H1 (cell line): ENCODE results near the gene KIF26B. TPM values are rescaled to one million over a fixed set of nuclear protein-coding genes. Genes with fewer than 3 reads are reported as not detected.

Experiments used
- ASH2L ChIP-seq: fragments of 200-600, 300-600 bp; sonication (generic); IDR thresholded peaks from one replicate; pipeline ENCODE4 v1.7.1; 2017; ENCODE audit warnings: low read length
- BACH1 ChIP-seq: IDR thresholded peaks from 2 replicates; pipeline ENCODE4 v1.6.1; 2012; ENCODE audit warnings: low read length, improper control_type of control experiment
- BRCA1 ChIP-seq: IDR thresholded peaks from 2 replicates; pipeline ENCODE4 v1.6.1; 2012; ENCODE audit warnings: low read depth, low read length, improper control_type of control experiment
- CHD1 ChIP-seq: IDR thresholded peaks from 2 replicates; pipeline ENCODE4 v1.6.1; 2012; ENCODE audit warnings: low read depth, low read length, improper control_type of control experiment
- CTCF ChIP-seq, 3 experiments: IDR thresholded peaks; 1 replicate in 2 of 3; 2 replicates in 1 of 3; pipeline versions ENCODE4 v1.5.1 to v1.6.1; 2011; ENCODE audit warnings: low read length in 3 of 3, mild to moderate bottlenecking in 3 of 3, inconsistent platforms in 2 of 3, low read depth in 1 of 3, moderate library complexity in 1 of 3; ENCODE audit not compliant: insufficient read depth in 1 of 3; ENCODE audit errors: control extremely low read depth in 1 of 3
- E2F6 ChIP-seq: IDR thresholded peaks from 2 replicates; pipeline ENCODE4 v1.6.1; 2012; ENCODE audit warnings: inconsistent platforms
- EP300 ChIP-seq, 2 experiments: IDR thresholded peaks; 1 replicate in 1 of 2; 2 replicates in 1 of 2; pipeline ENCODE4 v1.6.1; 2011 to 2012; ENCODE audit warnings: low read depth in 2 of 2, low read length in 2 of 2, mild to moderate bottlenecking in 2 of 2, borderline replicate concordance in 1 of 2, inconsistent platforms in 1 of 2, moderate library complexity in 1 of 2
- EZH2 ChIP-seq: fragments of 200-600 bp; sonication (generic); IDR thresholded peaks from 2 replicates; pipeline ENCODE4 v1.7.1; 2012; ENCODE audit warnings: low read depth, mild to moderate bottlenecking, moderate library complexity, low read length, inconsistent platforms; ENCODE audit not compliant: severe bottlenecking
- HDAC2 ChIP-seq, 2 experiments: fragments of 300-600 bp in 1 of 2; sonication (generic) in 1 of 2; IDR thresholded peaks; 2 replicates each; pipeline ENCODE4 v1.6.1; 2011 to 2012; ENCODE audit warnings: low read depth in 2 of 2, low read length in 2 of 2, mild to moderate bottlenecking in 2 of 2, moderate library complexity in 2 of 2, borderline replicate concordance in 1 of 2, inconsistent platforms in 1 of 2
- MAX ChIP-seq: IDR thresholded peaks from 2 replicates; pipeline ENCODE4 v1.6.1; 2012; ENCODE audit warnings: inconsistent platforms
- PHF8 ChIP-seq: fragments of 200-600 bp; sonication (generic); conservative IDR thresholded peaks from 2 replicates; pipeline ENCODE4 v1.7.1; 2012; ENCODE audit warnings: low read depth, mild to moderate bottlenecking, inconsistent platforms, low read length, moderate library complexity
- POLR2A ChIP-seq, 2 experiments: IDR thresholded peaks; 1 replicate in 1 of 2; 2 replicates in 1 of 2; pipeline ENCODE4 v1.6.1; 2011; ENCODE audit warnings: low read depth in 2 of 2, low read length in 2 of 2, mild to moderate bottlenecking in 2 of 2; ENCODE audit errors: control extremely low read depth in 1 of 2
- POLR2AphosphoS5 ChIP-seq: IDR thresholded peaks from 2 replicates; pipeline ENCODE4 v1.6.1; 2011; ENCODE audit warnings: low read depth, low read length
- RAD21 ChIP-seq, 2 experiments: IDR thresholded peaks in 1 of 2; conservative IDR thresholded peaks in 1 of 2; 2 replicates each; pipeline ENCODE4 v1.6.1; 2011; ENCODE audit warnings: low read depth in 2 of 2, low read length in 2 of 2, improper control_type of control experiment in 1 of 2, inconsistent platforms in 1 of 2, mild to moderate bottlenecking in 1 of 2, moderate library complexity in 1 of 2
- RXRA ChIP-seq: IDR thresholded peaks from 2 replicates; pipeline ENCODE4 v1.6.1; 2011; ENCODE audit warnings: low read depth, mild to moderate bottlenecking, low read length, moderate library complexity; ENCODE audit not compliant: insufficient read depth
- SUZ12 ChIP-seq: fragments of 200-600 bp; sonication (generic); IDR thresholded peaks from 2 replicates; pipeline ENCODE4 v1.6.1; 2012; ENCODE audit warnings: mild to moderate bottlenecking, inconsistent platforms, low read length, moderate library complexity, mixed read lengths
- TBP ChIP-seq: IDR thresholded peaks from 2 replicates; pipeline ENCODE4 v1.6.1; 2011; ENCODE audit warnings: low read depth, low read length, improper control_type of control experiment
- TEAD4 ChIP-seq: IDR thresholded peaks from 2 replicates; pipeline ENCODE4 v1.6.1; 2012; ENCODE audit warnings: low read depth, low read length, inconsistent platforms, mixed read lengths
- ZNF274 ChIP-seq: IDR thresholded peaks from 2 replicates; pipeline ENCODE4 v1.7.0; 2012; ENCODE audit warnings: low read length, borderline replicate concordance; ENCODE audit errors: extremely low read depth
- polyA plus RNA-seq, 7 experiments: library from polyadenylated mRNA; depleted of rRNA in 3 of 7; stranded (reverse) in 5 of 7; unstranded in 2 of 7; fragments of >200 nt in 5 of 7; fragments of 200-250 nt in 2 of 7; gene quantifications; 1 replicate in 5 of 7; 2 replicates in 1 of 7; 4 replicates in 1 of 7; pipeline versions ENCODE4 v1.2.1 to v1.2.3, GENCODE V29; 2011 to 2013; ENCODE audit warnings: missing spikeins in 2 of 7, mixed read lengths in 2 of 7
- total RNA-seq: library from RNA; stranded (reverse); fragmentation: NEBNext Ultra II Directional; extraction: Animal tissue kit (Norgen Biotek cat#: 25700); gene quantifications from 2 replicates; pipeline ENCODE4 v1.2.1, GENCODE V29; 2021

Gene KIF26B
- total and polyA plus RNA-seq, 2 of the 8 experiments (the other 6 are each of a cell fraction or from before 2014, with no cell fraction given) = 0.06 to 0.28 TPM

GRCh38 chr1:245512980-245513578 is 358.3 kb downstream of the KIF26B start (continued):
- TF ChIP-seq CTCF (IDR thresholded peaks at IDR 0.05; ENCODE audit: control extremely low read depth in 1 of 3, insufficient read depth in 1 of 3, low read depth in 1 of 3, low read length in 3 of 3) = peak in 2 of 3 experiments; percentile 13 to 49; a peak in 3 of 4 replicates
- TF ChIP-seq TEAD4 = no peak
- TF ChIP-seq EP300 (IDR thresholded peaks at IDR 0.05; ENCODE audit: borderline replicate concordance in 1 of 2, low read depth in 2 of 2, low read length in 2 of 2) = no peak
- no peak for TF ChIP-seq ASH2L
- TF ChIP-seq HDAC2 (IDR thresholded peaks at IDR 0.05; ENCODE audit: borderline replicate concordance in 1 of 2, low read depth in 2 of 2, low read length in 2 of 2) = no peak
- no peak for TF ChIP-seq POLR2AphosphoS5
- TF ChIP-seq RXRA = no peak
- no peak for TF ChIP-seq PHF8
- no peak for TF ChIP-seq E2F6
- TF ChIP-seq MAX = no peak
- no peak for TF ChIP-seq CHD1
- TF ChIP-seq RAD21 (IDR thresholded peaks at IDR 0.05 in 1 of 2, conservative IDR thresholded peaks at IDR 0.05 in 1 of 2; ENCODE audit: low read depth in 2 of 2, low read length in 2 of 2) = peak; percentile 22 to 28; a peak in 2 of 4 replicates
- TF ChIP-seq SUZ12 = no peak
- no peak for TF ChIP-seq BRCA1
- no peak for TF ChIP-seq TBP
- TF ChIP-seq ZNF274 = no peak
- no peak for TF ChIP-seq POLR2A (IDR thresholded peaks at IDR 0.05; ENCODE audit: control extremely low read depth in 1 of 2, low read depth in 2 of 2, low read length in 2 of 2)
- TF ChIP-seq EZH2 = no peak
- no peak for TF ChIP-seq BACH1
